ENCODE results near the gene MEGF11.

The MEGF11 gene

DNA sequence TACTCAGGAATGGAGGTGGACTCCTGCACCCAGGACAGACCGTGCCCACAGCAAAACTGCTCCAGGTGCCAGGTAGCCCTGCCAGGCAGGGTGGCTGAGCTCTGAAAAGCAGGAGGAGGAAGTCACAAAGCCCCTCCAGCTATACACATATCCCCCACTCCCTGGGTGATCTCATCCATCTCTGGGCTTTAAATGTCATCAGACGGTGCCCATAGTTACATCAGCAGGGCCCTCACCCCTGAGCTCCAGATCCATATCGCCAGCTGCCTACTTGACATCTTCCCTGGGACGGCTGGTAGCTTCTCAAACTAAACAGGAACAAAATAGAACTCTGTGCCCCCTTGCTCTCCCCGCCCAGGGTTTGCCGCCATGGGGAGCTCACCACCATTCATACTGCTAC lies 87.7 kb downstream of the MEGF11 start:
- DNase-seq: no peak

DNA sequence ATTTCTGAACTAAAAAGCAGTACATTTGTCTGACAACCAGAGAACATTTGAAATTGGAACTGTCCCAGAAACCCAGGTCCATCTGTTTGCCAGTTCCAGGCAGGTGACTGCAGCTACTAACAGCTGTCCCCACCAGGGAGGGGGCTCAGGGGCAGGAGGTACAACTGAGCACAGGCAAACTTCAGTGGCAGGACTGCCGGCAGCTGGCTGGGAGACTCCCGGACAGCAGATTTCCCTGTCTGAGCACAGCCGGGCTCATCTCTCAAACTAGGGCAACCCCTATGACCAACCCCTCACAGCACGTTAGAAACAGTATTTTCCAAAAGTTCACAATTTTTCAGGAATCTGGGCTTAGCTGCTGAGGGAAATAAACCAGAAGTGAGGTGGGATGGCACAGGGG lies 88.8 kb downstream of the MEGF11 start:
- no peak for DNase-seq

DNA sequence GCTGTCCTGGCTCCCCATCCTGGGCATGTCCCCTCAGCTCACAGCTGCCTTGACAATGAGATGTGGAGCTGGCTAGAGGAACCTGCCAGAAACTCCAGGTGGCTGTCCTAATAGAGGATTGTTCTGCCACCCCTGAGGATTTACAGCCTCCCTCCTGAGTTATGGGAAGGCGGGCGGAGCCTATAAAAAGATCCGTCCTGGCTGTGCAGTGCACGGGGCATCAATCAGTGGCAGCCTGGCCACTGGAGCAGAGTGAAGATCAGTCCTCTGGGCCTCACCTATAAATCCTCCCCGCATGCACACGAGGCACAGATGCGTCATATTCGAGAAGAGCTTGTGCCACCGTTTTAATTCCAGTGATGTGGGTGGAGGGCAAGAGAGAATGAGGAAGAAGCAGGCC lies 90.0 kb downstream of the MEGF11 start:
- DNase-seq: no peak

DNA sequence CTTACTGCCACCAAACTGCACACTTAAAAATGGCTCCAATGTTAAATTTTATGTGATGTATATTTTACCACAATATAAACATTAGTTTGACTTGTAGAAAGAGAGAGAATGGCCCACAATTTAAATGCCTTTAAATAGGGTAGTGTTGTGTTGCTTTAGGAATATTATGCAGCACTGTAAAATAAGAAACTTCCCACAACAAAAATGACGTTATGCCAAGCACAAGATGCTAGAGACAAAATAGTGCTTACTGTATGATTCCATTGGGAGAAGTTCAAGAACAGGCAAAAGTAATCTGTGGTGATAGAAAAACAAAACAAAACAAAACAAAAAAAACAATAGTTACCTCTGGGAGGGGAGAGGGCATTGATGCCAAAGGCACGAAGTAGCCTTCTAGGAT lies 91.3 kb downstream of the MEGF11 start:
- no peak for DNase-seq

DNA sequence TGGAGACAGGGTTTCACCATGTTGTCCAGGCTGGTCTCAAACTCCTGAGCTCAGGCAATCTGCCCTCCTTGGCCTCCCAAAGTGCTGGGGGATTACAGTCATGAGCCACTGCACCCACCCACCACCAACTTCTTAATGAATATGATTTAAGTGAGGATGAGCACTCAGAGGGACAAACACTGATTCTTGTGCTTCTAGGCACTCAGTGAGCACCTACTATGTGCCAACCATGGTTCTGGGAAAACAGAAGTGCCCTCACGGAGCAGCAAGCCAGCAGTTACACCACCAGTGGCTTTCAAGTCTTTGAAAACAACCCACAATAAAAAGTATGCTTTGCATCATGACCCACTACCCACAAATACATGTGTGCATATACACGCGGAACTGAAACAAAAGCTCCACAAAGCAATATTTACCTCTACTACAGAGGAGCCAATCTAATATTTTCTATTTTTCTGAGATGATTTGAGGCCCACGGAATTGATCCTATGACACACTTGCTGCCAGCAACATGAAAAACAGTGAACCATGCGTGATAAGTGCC lies 91.9 kb downstream of the MEGF11 start:
- no peak for DNase-seq

DNA sequence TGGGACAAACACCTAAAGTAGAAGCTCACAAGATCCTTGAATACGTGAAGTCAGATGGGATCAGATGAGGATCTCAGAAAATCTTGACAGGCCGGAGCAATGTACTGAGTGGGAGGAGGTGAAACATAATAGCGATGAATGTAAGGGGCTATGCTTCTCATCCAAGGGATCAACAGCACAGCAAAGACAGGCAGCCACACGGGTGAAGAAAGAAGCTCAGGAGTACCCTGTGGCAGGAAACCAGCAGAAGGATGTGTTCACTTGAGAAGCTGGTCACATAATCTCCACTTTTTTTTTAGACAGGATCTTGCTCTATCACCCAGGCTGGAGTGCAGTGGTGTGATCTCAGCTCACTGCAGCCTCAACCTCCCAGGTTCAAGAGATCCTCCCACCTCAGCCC lies 92.4 kb downstream of the MEGF11 start:
- DNase-seq: no peak

DNA sequence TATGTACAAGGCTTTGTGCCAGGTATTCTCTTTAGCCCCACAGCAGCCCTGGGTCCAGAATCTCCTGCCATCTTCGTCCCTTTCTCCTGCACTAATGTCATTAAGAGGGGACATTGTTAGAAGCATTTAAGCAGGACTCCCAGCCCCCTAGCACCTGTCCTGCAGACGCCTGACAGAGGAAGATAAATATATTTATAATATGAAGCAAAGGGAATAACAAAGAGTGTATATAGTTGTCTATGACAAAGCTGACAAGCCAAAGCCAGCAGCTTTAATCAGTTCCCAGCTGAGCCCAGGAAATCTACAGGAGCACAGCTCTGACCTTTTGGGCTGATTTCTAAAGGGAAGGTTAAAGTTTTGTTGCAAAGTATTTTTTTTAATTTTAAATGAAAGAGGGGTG lies 96.0 kb downstream of the MEGF11 start:
- DNase-seq: no peak

DNA sequence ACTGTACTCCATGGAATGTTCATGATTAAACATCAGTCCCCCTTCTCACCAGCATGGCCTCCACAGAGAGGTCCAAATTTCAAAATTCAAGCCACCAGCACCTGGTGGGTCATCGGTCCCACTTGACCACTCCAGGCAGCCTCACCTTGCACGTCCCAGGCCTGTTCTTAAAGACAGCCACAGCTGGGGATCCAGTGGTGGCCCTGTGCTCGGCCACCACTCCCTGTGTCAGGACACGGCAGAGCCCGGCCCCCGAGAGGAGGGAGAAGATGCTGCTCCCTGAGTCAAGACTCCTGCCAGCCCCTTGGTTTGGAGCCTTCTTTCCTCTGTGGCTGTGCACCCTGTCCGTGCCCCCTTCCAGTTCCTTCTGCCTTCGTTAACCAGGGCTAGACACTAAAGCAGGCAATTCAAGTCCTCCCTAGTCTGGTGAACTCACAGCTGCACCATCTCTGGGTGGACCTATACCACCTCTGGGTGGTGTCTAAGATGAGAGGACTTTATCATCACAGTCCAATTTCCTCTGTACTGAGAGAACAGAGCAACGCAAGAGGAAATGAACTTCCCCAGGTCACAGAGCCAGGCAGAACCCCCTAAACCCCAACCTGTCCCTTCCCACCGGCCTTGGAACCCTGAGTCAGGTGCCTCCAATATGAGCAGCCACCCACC lies 97.1 kb downstream of the MEGF11 start:
- DNase-seq: no peak

DNA sequence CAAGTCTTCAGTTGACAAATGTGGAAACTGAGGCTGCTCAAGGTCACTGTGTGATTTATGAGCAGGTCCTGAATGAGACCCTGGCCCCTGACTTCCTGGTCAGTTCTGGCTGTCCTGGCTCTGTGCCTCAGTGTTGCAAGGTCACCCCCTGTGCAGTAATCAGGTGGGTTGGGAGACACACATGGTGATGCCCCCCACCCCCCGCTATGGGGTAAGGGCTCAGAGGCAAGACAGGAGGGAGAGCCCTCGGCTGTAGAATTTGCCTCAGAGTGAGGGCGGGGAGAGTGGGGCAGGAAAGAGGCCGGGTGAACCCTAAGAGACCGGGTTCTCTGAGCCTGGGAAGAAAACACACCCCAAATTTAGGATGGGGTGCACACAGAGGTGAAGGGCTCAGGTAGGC lies 98.5 kb downstream of the MEGF11 start:
- no peak for DNase-seq

DNA sequence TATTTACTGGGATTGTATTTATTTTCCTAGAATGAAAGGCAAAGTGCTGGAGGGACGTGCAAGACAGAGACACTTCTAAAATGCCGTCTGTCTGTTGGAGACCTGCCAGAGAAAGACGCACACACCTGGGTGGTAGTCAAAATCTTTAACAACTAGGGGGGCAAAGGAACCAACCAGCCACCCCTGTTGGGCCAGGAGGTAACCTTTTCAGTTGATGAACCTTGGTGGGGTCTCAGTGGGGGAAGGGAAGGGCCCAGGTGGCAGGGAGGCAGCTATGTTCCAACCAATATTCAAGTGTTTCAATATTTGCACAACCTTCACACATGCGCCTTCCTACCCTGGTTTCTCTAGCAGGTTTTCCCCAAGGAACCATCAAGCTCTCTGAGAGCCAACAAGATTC lies 99.0 kb downstream of the MEGF11 start:
- DNase-seq: no peak

DNA sequence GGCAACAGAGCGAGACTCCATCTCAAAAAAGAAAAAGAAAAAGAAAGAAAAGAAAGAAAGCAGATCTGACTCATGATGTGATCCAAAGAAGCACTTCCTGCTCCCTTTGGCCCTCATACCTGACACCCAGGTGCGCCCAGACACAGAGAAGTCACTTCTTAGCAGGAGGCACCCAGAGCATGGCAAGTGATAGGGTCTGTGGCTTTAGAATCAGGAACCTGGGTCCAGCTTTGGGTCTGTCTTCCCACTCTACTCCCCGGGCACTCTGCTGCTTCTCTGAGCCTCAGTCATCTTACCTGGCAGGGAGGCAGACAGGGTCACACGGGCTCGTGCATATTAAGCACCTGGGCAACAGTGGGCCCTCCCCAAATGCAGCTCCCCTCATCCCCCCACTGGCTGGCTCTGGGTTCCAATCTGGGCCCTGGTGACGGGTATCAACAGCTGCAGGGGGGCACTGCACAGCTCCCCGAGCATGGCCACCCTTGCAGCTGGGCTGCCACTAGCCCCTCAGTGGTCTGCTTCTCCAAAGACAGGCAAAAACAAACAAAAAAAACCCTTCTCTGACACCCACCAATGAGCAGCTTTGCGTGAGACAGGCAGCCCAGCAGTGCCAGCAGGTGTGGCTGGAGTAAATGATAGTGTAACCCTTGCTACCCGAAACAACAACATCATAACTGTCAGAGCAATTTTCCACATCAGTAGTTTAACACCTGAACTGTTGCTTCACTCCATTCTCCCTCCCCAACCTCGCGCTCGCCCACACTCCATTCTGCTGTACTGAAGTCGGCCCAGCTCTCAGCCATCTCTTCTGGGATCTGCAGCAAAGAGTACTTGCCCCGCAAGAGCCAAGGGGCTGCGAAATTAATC lies 99.8 kb downstream of the MEGF11 start:
- DNase-seq: no peak

DNA sequence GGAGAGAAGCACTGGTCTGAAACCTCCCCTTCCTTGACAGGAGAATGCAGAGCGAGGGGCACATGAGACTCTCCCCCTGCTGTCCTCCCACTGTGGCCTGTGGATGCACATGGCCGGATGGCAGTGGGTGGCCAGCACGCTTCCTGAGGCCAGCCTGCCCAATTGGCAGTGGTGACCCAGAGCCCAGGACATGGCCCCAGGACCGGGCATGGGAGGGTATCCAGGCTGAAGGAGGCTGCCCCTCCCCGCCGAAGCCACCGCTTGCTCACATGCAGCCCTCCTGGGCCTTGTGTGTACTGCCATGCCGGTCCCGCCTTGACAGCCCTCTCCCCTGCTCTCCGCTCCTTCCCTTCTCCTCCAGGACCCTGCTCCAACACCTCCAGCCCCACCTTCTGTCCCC lies 100.9 kb downstream of the MEGF11 start:
- DNase-seq: no peak

DNA sequence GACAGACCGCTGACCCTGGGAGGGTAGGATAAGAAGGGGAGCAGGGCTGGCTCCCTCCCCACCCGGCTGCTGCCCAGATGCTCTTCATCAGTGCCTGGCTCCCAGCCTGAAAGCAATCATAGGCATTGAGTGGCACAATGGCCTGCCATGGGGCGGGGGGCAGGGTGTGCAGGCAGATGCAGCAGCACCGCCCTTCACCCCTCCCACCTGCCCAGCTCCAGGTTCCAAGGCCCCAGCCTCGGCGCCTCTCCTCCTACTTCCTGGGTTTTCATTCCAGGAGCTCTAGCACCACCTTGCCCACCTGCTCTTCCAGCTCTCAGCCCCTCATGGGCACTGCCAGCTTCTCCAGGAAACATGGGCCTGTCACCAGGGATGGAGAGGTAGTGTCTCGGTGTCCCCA lies 101.7 kb downstream of the MEGF11 start:
- no peak for DNase-seq

DNA sequence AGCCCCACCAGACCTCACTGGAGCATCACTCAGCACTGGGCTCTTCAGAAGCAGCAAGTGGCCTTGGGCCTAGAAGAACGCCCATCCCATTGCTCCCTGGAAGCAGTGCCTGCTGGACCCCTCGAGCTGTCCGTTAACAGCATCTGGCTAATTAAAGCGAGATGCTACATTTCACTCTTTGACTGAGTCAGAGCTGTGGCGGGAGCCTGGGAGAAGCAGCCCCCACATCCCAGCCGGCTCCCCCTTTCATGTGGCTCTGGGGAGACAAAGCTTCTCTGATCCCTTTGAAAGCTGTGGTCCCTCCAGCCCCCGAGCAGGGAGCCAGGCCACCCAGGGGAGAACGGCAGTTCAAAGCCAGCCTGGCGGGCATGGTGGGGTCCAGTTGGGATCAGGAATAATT lies 103.7 kb downstream of the MEGF11 start:
- no peak for DNase-seq

DNA sequence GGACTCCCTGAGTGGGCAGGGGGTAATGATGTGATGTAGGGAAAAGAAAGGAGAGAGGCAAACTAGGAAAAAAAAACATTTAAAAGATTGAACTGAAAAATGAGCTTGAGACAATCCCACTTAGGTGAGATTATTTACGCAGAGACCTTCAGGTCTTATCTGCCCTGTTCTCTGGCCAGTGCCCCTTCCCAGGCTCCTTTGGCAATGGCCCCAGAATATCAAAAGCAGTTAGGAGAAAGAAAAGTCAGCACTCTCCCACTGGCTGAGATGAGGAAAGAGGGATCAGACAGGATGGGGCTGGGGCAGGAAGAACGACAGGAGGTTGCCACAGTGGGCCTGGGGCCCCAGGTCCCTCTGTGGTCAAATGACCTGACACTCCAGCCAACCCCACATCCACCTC lies 105.4 kb downstream of the MEGF11 start:
- DNase-seq: no peak

DNA sequence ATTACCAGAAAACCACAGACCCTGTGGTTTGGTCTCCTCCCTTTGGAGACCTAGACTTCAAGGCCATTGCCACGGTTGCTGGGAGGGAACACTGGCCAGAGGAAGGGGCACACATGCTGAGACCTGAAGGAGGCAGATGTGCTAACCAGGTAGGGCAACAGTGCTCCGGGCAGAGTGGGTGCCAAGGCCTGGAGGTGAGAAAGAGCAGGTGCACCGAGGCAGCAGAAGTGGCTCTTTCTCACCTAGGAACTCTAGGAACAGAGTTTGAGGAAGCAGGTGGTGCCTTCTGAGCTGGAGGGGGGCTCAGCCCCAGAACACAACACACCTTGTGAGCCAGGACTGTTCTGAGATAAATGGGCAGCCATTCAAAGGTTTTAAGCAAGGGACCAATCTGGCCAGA lies 106.1 kb downstream of the MEGF11 start:
- DNase-seq: no peak

DNA sequence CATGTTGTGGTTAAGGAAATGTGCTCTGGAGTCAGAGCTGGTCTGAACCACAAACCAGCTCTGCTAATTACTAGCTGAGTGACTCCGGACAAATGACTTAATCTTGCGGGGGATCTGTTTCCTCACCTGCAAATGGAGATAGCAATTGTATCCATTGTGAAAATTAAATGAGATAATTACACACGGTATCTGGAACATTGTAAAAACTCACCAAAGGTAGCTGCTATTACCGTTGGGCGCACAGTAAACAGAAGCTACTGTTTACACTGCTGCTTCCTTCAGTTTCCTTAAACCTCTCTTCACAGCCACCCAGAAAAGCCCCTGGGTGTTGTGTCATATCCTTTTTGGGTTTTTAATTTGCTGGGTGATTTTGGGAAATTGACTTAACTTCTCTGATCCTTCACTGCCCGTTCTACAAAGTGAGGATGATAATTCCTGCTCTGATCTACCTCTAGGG lies 107.8 kb downstream of the MEGF11 start:
- DNase-seq: no peak

DNA sequence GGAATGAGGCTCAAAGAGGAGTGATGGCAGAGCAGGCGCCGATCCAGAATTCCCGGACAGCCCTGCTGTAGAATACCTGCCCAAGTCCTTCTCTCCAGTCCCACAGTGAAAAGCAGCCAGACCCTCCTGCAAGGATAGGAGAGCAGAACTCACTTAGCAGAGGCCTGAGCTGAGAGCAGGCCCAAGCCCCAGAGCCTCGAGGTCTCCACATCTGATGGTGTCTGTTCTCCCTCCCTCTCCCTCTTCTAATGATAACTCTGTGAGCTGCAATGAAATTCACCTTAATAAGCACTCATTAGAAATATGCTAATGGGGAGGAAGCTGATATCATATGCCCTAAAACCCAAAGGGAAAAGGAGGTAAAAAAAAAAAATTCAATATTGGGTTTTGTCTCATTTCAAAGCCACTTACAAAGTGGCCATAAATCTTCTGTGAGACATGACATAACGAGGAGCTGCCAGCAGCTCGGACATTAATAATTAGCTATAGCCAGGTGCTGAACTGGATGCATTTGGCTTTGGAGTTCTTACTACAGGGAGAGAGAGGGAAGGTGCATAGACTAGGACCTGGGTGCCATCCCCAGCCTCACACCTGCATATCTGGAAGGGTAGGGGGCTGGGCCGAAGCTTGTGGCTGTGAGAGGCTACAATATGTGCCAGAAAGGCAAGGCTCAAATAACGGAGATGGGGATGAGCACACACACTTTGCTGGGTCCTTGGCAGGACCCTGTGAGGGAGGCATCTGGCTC lies 108.4 kb downstream of the MEGF11 start:
- DNase-seq: no peak

DNA sequence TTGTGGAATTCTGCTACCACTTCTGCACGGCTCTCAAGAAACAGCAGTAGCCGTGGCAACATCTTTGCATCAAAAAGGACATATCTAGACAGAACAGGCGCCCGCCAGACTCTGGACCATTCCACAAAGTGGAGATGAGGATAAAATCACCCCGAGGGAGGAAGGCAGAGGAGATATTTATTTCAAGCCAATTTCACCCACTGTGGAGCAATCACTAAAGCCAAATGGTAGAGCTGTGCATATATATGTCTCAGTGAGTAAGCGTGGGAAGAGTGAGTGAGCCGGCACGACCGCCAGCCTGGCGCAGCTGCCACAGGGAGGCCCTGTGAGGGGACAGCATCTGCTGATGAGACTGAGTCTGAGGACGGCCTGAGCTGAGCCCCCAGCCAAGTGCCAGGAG lies 111.3 kb downstream of the MEGF11 start:
- no peak for DNase-seq

DNA sequence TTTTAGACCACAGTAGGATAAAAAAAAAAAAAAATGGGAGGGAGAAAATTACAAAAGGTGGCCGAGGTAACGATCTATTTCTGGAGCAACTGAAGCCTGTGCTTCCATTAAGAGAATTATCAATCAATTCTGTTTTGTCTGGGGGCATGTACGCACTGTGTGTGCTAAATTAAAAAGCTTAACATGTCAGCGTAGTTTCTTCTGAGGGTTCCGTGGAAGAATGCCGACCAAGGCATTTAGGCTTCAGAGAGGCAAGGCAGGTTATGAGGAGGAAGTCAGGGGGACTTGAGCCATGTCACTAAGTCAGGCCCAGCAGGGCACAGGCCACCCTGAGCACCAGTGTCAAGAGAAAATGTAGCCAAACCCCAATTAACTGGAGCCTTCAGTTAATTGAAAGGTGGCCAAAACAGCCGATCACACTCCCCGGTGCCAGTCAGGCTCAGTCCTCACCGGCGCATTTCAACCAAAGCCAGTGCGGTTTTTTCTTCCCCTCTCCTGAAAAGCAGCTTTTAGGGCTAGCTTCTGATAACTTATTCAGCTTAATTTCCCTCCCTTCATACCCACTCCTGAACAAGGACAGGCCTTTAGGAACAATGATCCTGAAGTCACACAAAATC lies 113.9 kb downstream of the MEGF11 start:
- DNase-seq: no peak

DNA sequence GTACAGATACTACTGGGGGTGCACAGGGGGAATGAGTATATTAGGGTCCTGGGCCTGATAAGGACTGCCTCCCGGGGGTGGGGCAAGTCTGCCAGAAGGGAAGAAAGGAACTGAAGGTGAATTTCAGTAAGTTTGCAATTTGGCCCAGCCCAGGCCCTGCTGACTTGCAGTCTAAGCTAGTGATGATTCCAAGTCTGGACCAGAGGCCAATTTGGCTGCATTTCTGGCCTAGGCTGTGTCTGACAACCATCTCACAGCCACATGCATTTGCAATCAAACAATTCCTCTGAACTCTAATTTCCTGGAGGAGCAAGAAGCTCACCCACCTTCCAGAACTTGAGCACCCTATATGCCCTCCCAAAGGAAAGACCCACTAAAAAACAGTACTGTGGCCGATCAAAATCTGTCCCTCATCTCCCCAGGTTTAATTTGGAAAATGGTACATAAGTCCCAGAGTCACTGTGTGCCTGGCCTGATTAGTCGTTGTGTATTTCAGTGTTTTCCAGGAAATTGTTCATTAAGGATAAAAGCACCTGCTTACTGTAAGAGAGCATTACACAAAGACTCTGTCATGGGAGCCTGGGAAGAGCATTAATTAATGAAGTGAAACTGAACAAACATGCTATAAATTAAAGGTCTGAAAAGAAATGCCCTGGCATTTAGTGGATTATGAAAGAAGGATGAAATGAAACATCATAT lies 114.5 kb downstream of the MEGF11 start:
- no peak for DNase-seq

DNA sequence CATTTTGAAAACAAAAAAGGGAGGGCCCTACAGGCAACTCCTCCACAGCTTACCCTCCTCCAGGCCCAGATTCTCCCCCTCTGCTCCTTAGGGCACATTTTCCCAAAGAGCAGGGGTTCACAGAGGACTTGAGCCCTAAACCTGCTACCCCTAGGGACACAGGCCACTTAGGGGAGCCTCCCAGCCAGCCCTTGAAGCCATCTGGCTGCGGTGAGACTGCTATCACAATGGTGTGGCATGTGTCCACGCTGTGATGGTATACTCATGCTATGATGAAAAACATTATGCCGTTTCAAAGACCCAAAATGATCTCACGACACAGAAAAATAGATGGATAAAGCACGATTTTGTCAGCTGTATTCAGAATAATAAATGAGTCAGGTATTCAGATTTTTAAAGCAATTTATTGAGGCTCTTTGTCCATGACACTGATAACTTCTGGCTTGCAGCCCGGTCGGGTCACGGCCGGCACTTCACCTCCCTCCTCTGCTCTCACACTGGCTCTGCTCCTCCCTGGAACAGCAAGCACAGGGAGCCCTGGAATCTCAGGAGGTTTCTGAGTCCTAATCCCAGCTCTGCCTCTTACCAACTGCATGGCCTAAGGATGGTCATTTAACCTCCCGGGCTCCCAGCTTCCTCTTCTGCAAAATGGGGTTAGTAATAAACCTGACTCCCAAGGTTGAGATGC lies 115.3 kb downstream of the MEGF11 start:
- no peak for DNase-seq

All from stimulated activated CD4-positive, alpha-beta T cell treated with anti-CD3 and anti-CD28 coated beads, Interleukin-1b, Interleukin-23, amount 100 ng/mL, for 48 hours (primary cell).